ENCODE data around the gene CUL9.

- TF ChIP-seq CTCF (IDR thresholded peaks at IDR 0.05) = no peak
- no peak for TF ChIP-seq POLR2A (IDR thresholded peaks at IDR 0.05)
These were observed 31.8 kb upstream of the CUL9 start for GRCh38 chr6:43150051-43150751.

Measured in Peyer's patch (tissue), 4 donors.